Measurements from ENCODE around the gene ROS1. TPM values are rescaled to one million over a fixed set of nuclear protein-coding genes. Genes with fewer than 3 reads are reported as not detected.

Gene ROS1
- total and polyA plus RNA-seq, 10 of the 15 experiments (the other 5 are each of a cell fraction or from before 2014, with no cell fraction given), result under 0.01 to 0.07 (median 0.03) TPM; not detected in 5

DNA sequence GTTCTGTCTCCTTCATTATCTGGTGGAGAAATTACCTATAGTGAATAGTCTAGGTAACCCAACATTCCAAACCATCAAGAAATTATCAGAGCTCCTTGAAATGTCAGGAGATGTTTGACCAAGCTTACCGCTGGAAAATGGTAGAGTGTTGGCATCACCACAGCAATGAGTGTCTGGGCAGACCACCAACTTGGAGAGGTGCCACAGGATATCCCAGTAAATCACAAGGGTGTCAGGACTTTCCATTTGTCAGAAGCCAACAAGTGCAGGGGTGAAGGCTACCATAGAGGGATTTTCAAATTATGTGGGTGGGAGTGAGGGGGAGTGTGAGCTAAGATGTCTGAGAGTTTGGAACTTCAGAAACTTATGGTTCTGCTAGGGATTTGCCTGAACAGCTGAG is 87.2 kb downstream of the ROS1 start:
- RAD21 ChIA-PET (ENCODE audit: unreplicated experiment), result no interaction called here
- Histone ChIP-seq H4K20me1 (ENCODE audit: control insufficient read depth, insufficient read depth) (no peaks in the 10 kb centered on the region), H3K9me3 (replicated peaks; ENCODE audit: control insufficient read depth, insufficient read depth, low read length) (no peaks in the 10 kb centered on the region), H3K4me3 (no peak overlapping the region), H3K79me2 (ENCODE audit: control insufficient read depth, insufficient read depth, low read length) (no peaks in the 10 kb centered on the region), H2AFZ (ENCODE audit: control insufficient read depth, low read depth, low read length) (no peak overlapping the region), H3K4me2 (ENCODE audit: control insufficient read depth, insufficient read depth) (no peak overlapping the region), H3K9ac (ENCODE audit: control insufficient read depth, insufficient read depth, low read length) (no peak overlapping the region), H3K27ac (ENCODE audit: control insufficient read depth, insufficient read depth) (no peak overlapping the region), H3K36me3 (ENCODE audit: control insufficient read depth in 2 of 2, insufficient read depth in 2 of 2, low read length in 1 of 2) (no peaks in the 10 kb centered on the region), H3K27me3 (replicated peaks in 1 of 2; ENCODE audit: control insufficient read depth in 2 of 2, insufficient read depth in 2 of 2, low read length in 1 of 2) (no peaks in the 10 kb centered on the region; a peak in 2 of 4 replicates), H3K4me1 (ENCODE audit: control insufficient read depth, insufficient read depth, low read length) (no peaks in the 10 kb centered on the region)
- DNase-seq (ENCODE audit: low read depth, low spot score) (no peak), ATAC-seq (no peak), FAIRE-seq (no peak)
- intact Hi-C loops (cut with micrococcal nuclease; ENCODE audit: unreplicated experiment), result no loop called here
- in situ Hi-C loops (cut with MboI), result no loop called here
- SMC1A ChIA-PET (ENCODE audit: uncharacterized antibody, unreplicated experiment), result interaction anchor here (1.5 kb wide), 1 partner anchor 61 kb away, joined by 4 read pairs; no protein-coding TSS in a partner anchor
- BruUV-seq (replicated peaks), result no TSS peak
- 4% methylated on average over 1 of the region's 1 CpG for WGBS (ENCODE audit: insufficient coverage, insufficient replicate concordance, low lambda C conversion rate, missing lambda C conversion rate)
- CTCF ChIA-PET, result interaction anchor here (0.7 kb wide), 1 partner anchor 25 kb away, joined by 3 read pairs; no protein-coding TSS in a partner anchor
- TF ChIP-seq RB1 (IDR thresholded peaks at IDR 0.05; ENCODE audit: borderline replicate concordance) (no peak), RUNX3 (IDR thresholded peaks at IDR 0.05; ENCODE audit: low read length) (no peak), HDGF (IDR thresholded peaks at IDR 0.05) (no peak), IKZF2 (IDR thresholded peaks at IDR 0.05) (no peak), PAX8 (IDR thresholded peaks at IDR 0.05) (no peak), IRF4 (IDR thresholded peaks at IDR 0.05; ENCODE audit: low read depth, low read length) (no peak), IRF3 (IDR thresholded peaks at IDR 0.05) (no peak), ZNF207 (IDR thresholded peaks at IDR 0.05; ENCODE audit: borderline replicate concordance) (no peak), POLR2AphosphoS5 (IDR thresholded peaks at IDR 0.05; ENCODE audit: low read length) (no peak)
- TF ChIP-seq, protein P1, sequence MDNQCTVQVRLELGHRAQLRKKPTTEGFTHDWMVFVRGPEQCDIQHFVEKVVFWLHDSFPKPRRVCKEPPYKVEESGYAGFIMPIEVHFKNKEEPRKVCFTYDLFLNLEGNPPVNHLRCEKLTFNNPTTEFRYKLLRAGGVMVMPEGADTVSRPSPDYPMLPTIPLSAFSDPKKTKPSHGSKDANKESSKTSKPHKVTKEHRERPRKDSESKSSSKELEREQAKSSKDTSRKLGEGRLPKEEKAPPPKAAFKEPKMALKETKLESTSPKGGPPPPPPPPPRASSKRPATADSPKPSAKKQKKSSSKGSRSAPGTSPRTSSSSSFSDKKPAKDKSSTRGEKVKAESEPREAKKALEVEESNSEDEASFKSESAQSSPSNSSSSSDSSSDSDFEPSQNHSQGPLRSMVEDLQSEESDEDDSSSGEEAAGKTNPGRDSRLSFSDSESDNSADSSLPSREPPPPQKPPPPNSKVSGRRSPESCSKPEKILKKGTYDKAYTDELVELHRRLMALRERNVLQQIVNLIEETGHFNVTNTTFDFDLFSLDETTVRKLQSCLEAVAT (IDR thresholded peaks at IDR 0.05), result no peak
- POLR2A ChIA-PET, result no interaction called here

All from GM12878 (cell line).